ENCODE data around the gene FZD8. TPM values are rescaled to one million over a fixed set of nuclear protein-coding genes. Genes with fewer than 3 reads are reported as not detected.

FZD8 gene
- total RNA-seq, 4 donors from 2014 or later = 0.53 to 2.3 (median 1.4) TPM

DNA sequence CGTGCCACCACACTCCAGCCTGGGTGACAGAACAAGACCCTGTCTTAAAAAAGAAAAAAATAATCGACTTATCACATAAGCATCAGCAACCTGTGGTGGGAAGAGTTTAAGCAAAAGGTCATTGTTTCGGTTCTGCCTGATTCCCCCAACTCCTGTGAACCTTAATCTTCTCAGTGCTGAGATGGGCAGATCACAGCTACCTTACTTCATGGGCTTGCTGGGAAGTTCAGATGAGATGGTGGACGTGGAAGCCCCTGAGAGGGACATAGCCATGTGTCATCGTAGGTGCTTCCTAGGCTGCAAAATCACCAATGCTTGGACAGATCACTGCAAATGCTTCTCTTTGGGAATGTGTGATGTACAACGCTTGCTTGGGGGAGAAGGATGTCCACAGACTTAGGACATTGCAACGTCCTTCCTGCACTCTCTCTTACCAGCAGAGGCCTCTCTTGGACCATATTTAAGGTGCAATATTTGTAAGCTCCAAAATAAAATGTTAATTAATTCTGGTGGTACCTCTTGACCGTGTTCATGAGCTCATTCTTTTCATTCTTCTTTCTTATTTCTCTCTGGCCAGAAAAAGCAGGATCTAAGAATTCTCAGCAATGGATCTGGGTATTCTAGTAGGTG lies 28.4 kb downstream of the FZD8 start:
- no peaks in the 10 kb centered on the region for H3K4me1 ChIP-seq
- peaks cover 0 to 79% (median 0%) of the 10 kb centered on the region in 4 donors for H3K27me3 ChIP-seq
- H3K9me3 ChIP-seq = no peaks in the 10 kb centered on the region
- TF ChIP-seq, protein P1, sequence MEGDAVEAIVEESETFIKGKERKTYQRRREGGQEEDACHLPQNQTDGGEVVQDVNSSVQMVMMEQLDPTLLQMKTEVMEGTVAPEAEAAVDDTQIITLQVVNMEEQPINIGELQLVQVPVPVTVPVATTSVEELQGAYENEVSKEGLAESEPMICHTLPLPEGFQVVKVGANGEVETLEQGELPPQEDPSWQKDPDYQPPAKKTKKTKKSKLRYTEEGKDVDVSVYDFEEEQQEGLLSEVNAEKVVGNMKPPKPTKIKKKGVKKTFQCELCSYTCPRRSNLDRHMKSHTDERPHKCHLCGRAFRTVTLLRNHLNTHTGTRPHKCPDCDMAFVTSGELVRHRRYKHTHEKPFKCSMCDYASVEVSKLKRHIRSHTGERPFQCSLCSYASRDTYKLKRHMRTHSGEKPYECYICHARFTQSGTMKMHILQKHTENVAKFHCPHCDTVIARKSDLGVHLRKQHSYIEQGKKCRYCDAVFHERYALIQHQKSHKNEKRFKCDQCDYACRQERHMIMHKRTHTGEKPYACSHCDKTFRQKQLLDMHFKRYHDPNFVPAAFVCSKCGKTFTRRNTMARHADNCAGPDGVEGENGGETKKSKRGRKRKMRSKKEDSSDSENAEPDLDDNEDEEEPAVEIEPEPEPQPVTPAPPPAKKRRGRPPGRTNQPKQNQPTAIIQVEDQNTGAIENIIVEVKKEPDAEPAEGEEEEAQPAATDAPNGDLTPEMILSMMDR (IDR thresholded peaks at IDR 0.05) = peak in 1 of 6 experiments; percentile 15
- no peak for TF ChIP-seq POLR2A (IDR thresholded peaks at IDR 0.05)
- no peak for DNase-seq
- H3K4me3 ChIP-seq = no peak overlapping the region
- intact Hi-C loops (cut with DNase I) = no loop called here
- H3K36me3 ChIP-seq = no peaks in the 10 kb centered on the region
- 46 to 55% methylated on average over 8 of the region's 8 CpGs for WGBS, 2 donors
- no peak overlapping the region for H3K27ac ChIP-seq

DNA sequence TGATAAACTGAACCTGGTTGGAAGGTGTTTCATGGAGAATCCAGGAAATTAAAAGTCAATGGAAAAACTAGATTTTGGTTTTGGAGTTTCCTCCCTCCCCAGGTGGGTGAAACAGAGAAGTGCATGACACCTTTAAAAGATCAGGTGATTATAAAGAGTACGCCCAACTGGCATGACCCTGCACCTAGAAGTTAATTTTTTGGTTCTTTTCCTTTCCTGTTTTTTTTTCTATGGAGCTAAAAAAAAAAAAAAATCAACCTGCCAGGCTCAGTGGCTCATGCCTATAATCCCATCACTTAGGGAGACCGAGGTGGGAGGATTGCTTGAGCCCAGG lies 29.0 kb downstream of the FZD8 start:
- WGBS, 2 donors = 33 to 40% methylated on average over 2 of the region's 2 CpGs
- no peak overlapping the region for H3K4me3 ChIP-seq
- peaks cover 4 to 86% (median 4%) of the 10 kb centered on the region in 4 donors for H3K27me3 ChIP-seq
- intact Hi-C loops (cut with DNase I) = no loop called here
- TF ChIP-seq, protein P1 (IDR thresholded peaks at IDR 0.05) = no peak
- no peak for TF ChIP-seq POLR2A (IDR thresholded peaks at IDR 0.05)
- no peaks in the 10 kb centered on the region for H3K36me3 ChIP-seq
- peaks cover 0 to 4% (median 3%) of the 10 kb centered on the region in 3 donors for H3K4me1 ChIP-seq
- H3K27ac ChIP-seq = no peak overlapping the region
- no peaks in the 10 kb centered on the region for H3K9me3 ChIP-seq
- DNase-seq = no peak

DNA sequence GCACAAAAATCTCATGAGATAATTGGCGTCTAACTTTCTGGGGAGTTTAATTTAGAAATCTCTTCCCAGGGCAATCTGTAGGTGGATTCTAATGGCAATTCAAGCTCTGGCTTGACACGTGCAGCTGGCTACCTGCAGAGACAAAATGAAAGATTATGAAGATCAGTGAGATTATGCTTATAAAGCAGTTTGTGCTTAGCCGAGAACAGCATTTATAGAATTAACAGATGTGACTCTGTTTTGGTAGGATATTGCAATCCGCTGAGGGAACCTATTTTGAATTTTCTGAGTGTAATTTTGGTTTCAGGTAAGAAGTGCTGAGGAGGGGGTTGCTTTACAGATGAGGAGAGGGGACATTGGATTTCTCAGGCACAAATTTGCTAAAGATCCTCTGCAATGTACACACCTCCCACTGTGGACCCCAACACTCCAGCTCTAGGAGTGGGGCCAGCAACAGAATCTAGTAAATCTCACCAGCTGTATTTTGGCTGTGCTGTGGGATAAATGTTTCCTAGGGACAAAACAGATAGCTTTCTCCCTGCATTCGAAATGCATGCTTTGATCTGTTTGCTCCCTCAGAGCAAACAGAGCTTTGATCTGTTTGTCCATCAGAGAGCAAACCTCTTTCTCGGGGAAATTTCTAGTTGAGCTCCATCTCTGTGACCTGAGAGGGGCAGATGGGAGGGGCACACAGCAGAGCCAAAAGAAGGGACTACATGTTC lies 29.6 kb downstream of the FZD8 start:
- Histone ChIP-seq H3K4me1 (peaks cover 0 to 9% (median 5%) of the 10 kb centered on the region in 3 donors), H3K27ac (no peak overlapping the region), H3K9me3 (no peaks in the 10 kb centered on the region), H3K36me3 (no peaks in the 10 kb centered on the region), H3K4me3 (no peak overlapping the region), H3K27me3 (peaks cover 5 to 86% (median 8%) of the 10 kb centered on the region in 4 donors)
- TF ChIP-seq, protein P1 (IDR thresholded peaks at IDR 0.05) = no peak
- TF ChIP-seq POLR2A (IDR thresholded peaks at IDR 0.05) = no peak
- intact Hi-C loops (cut with DNase I) = no loop called here
- WGBS, 2 donors = 30 to 46% methylated on average over 6 of the region's 6 CpGs
- no peak for DNase-seq

DNA sequence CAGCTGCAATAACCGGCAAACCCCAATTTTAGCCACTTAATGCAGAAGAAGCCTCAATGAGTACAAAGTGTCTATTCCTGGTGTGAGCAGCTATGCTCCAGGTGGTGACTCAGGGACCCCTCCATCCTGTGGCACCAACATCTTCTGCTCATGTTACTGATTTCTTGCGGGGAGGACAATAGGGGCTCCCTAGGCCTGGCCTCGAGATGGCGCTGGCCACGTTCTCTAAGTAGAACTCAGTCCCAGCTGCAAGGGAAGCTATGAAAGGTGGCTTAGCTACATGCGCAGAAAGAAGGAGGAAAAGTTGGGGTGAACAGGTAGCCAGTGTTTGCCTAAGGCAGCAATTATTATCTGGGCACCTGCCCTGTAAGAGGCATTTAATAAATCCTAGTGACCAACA lies 30.3 kb downstream of the FZD8 start:
- 72 to 85% methylated on average over 6 of the region's 6 CpGs for WGBS, 2 donors

DNA sequence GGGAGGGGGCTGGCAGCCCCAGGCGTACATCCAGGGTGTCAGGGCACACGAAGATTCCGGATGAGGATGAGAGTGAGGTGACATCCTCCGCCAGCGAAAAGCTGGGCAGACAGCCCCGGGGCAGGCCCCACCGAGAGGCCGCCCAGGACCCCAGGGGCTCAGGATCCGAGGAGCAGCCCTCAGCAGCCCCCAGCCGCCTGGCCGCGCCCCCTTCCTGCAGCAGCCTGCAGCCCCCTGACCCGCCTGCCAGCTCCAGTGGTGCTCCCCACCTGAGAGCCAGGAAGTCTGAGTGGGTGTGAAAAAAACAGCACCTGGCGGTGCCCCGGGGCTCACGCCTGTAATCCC lies 33.8 kb downstream of the FZD8 start:
- TF ChIP-seq, protein P1 (IDR thresholded peaks at IDR 0.05) = no peak
- no peak for TF ChIP-seq POLR2A (IDR thresholded peaks at IDR 0.05)
- Histone ChIP-seq H3K27me3 (peaks cover 5 to 97% (median 9%) of the 10 kb centered on the region in 4 donors), H3K36me3 (no peaks in the 10 kb centered on the region), H3K9me3 (no peaks in the 10 kb centered on the region), H3K4me3 (peak overlapping the region; percentile 26 to 61 (median 37)), H3K27ac (no peak overlapping the region), H3K4me1 (peaks cover 0 to 13% (median 5%) of the 10 kb centered on the region in 3 donors)
- no peak for DNase-seq
- intact Hi-C loops (cut with DNase I) = no loop called here
- 79% methylated on average over 5 of the region's 16 CpGs; no CpG with 5 or more reads in 1 of the 2 donors for WGBS, 2 donors

More for the DNA sequence above, 30.3 kb downstream of the FZD8 start:
- DNase-seq = no peak
- peaks cover 0 to 13% (median 5%) of the 10 kb centered on the region in 3 donors for H3K4me1 ChIP-seq
- no peaks in the 10 kb centered on the region for H3K36me3 ChIP-seq
- no peak overlapping the region for H3K4me3 ChIP-seq
- TF ChIP-seq POLR2A (IDR thresholded peaks at IDR 0.05) = no peak
- TF ChIP-seq, protein P1 (IDR thresholded peaks at IDR 0.05) = no peak
- H3K27ac ChIP-seq = no peak overlapping the region
- H3K9me3 ChIP-seq = no peaks in the 10 kb centered on the region
- peaks cover 5 to 89% (median 9%) of the 10 kb centered on the region in 4 donors for H3K27me3 ChIP-seq
- intact Hi-C loops (cut with DNase I) = no loop called here
